HepG2 (cell line): Measurements from ENCODE around the gene SHISA7. TPM values are rescaled to one million over a fixed set of nuclear protein-coding genes. Genes with fewer than 3 reads are reported as not detected.

Experiments
- ATAC-seq: fragments of 200-7000 bp; cut with Tn5 transposase; 3 replicates; pipeline ENCODE4 v1.9.1; 2020; ENCODE audit warnings: mild to moderate bottlenecking, moderate library complexity
- BruUV-seq: library from RNA; stranded (reverse); fragments of 400-500 nt; replicated peaks from 2 replicates; lab custom pipeline; 2021; lab: Mats Ljungman, UMichigan
- CTCF ChIA-PET: fragments of 300-600 bp; formaldehyde crosslinking; extraction: SDS; loops from one replicate; lab custom pipeline; 2021; ENCODE audit warnings: low total read pairs, inconsistent platforms, low intra/inter-chr PET ratio; lab: Yijun Ruan, JAX
- POLR2A ChIA-PET: fragments of 350-600 bp; sonication (Branson Sonifier 250); formaldehyde crosslinking; loops from one replicate; lab custom pipeline; 2020; ENCODE audit warnings: antibody characterized with exemption, inconsistent platforms; lab: Yijun Ruan, JAX
- DNase-seq: peaks from one replicate; pipeline ENCODE4 v3.0.0-alpha.2; 2015; ENCODE audit warnings: low spot score
- FAIRE-seq: peaks from 3 replicates; lab custom pipeline; 2011; peaks lifted over from hg19 to GRCh38; lab: Jason Lieb, UNC
- H2AFZ ChIP-seq: one replicate; pipeline ENCODE4 v1.6.1; 2011; ENCODE audit warnings: low read length, inconsistent platforms
- H3K27ac ChIP-seq: fragments of 300-600 bp; 3 replicates; pipeline ENCODE4 v1.8.0; 2011; ENCODE audit warnings: mixed run types, mild to moderate bottlenecking, mixed read lengths, low read length, inconsistent platforms; ENCODE audit not compliant: insufficient read depth; ENCODE audit errors: extremely low read length
- H3K27me3 ChIP-seq, 2 experiments: fragments of 200-600 bp in 1 of 2; 2 replicates in 1 of 2; 3 replicates in 1 of 2; pipeline versions ENCODE4 v1.6.0 to v1.8.0; 2011; ENCODE audit warnings: low read length in 2 of 2, mild to moderate bottlenecking in 2 of 2, moderate library complexity in 2 of 2, inconsistent platforms in 1 of 2; ENCODE audit not compliant: insufficient read depth in 2 of 2, control insufficient read depth in 1 of 2
- H3K36me3 ChIP-seq, 2 experiments: fragments of 200-600 bp in 1 of 2; replicated peaks in 1 of 2; 2 replicates in 1 of 2; 3 replicates in 1 of 2; pipeline versions ENCODE4 v1.5.1 to v1.8.0; 2011; ENCODE audit warnings: low read length in 2 of 2, inconsistent platforms in 1 of 2; ENCODE audit not compliant: insufficient read depth in 2 of 2, control insufficient read depth in 1 of 2
- H3K4me1 ChIP-seq: 2 replicates; pipeline ENCODE4 v1.5.1; 2012; ENCODE audit warnings: low read length, inconsistent platforms; ENCODE audit not compliant: insufficient read depth
- H3K4me2 ChIP-seq: 2 replicates; pipeline ENCODE4 v1.6.0; 2011; ENCODE audit warnings: low read depth, low read length, inconsistent platforms
- H3K4me3 ChIP-seq, 3 experiments: fragments of 200-600 bp in 1 of 3; sonication (generic), shearing (Covaris generic) in 1 of 3; replicated peaks in 1 of 3; 2 replicates each; pipeline ENCODE4 v1.5.1; 2011 to 2016; ENCODE audit warnings: low read length in 3 of 3, inconsistent platforms in 2 of 3, low read depth in 2 of 3, mild to moderate bottlenecking in 2 of 3, control low read depth in 1 of 3, mixed read lengths in 1 of 3; ENCODE audit not compliant: insufficient read depth in 1 of 3
- H3K79me2 ChIP-seq: one replicate; pipeline ENCODE4 v1.6.1; 2011; ENCODE audit warnings: low read length, inconsistent platforms; ENCODE audit not compliant: insufficient read depth
- H3K9ac ChIP-seq: 2 replicates; pipeline ENCODE4 v1.6.0; 2011; ENCODE audit warnings: mild to moderate bottlenecking, low read depth, low read length, inconsistent platforms; ENCODE audit not compliant: insufficient read depth
- H3K9me3 ChIP-seq: 2 replicates; pipeline ENCODE4 v1.5.1; 2012; ENCODE audit warnings: mild to moderate bottlenecking, low read length
- H4K20me1 ChIP-seq: 2 replicates; pipeline ENCODE4 v1.6.0; 2011; ENCODE audit warnings: inconsistent platforms, mild to moderate bottlenecking, low read length, moderate library complexity; ENCODE audit not compliant: insufficient read depth
- ATF2 ChIP-seq: sonication (generic); formaldehyde crosslinking; IDR thresholded peaks from 2 replicates; pipeline ENCODE4 v1.4.0; 2020; ENCODE audit warnings: missing genetic modification reagents
- HNF4G ChIP-seq, 2 experiments: sonication (generic) in 1 of 2; formaldehyde crosslinking in 1 of 2; IDR thresholded peaks; 2 replicates each; pipeline versions ENCODE4 v1.4.0 to v1.6.1; 2011 to 2020; ENCODE audit warnings: borderline replicate concordance in 2 of 2, low read depth in 2 of 2, mild to moderate bottlenecking in 2 of 2, low read length in 1 of 2, missing genetic modification reagents in 1 of 2, moderate library complexity in 1 of 2
- KDM2A ChIP-seq: sonication (generic); formaldehyde crosslinking; IDR thresholded peaks from 2 replicates; pipeline ENCODE4 v1.4.0; 2020; ENCODE audit warnings: low read depth, missing genetic modification reagents, borderline replicate concordance
- KDM5A ChIP-seq: fragments of 200-600 bp; sonication (generic); IDR thresholded peaks from 2 replicates; pipeline ENCODE4 v1.7.0; 2018; ENCODE audit warnings: antibody characterized with exemption, mild to moderate bottlenecking, low read length, borderline replicate concordance
- MAX ChIP-seq: IDR thresholded peaks from 2 replicates; pipeline ENCODE4 v1.6.1; 2012; ENCODE audit warnings: inconsistent platforms
- MIXL1 ChIP-seq: IDR thresholded peaks from 2 replicates; pipeline ENCODE4 v1.6.1; 2016
- PAXIP1 ChIP-seq: sonication (generic); formaldehyde crosslinking; conservative IDR thresholded peaks from 2 replicates; pipeline ENCODE4 v1.4.0; 2020; ENCODE audit warnings: mild to moderate bottlenecking, missing genetic modification reagents, moderate library complexity
- SMAD1 ChIP-seq: sonication (generic); formaldehyde crosslinking; IDR thresholded peaks from 2 replicates; pipeline ENCODE4 v1.4.0; 2020; ENCODE audit warnings: missing genetic modification reagents, low read depth, mild to moderate bottlenecking, borderline replicate concordance
- TFE3 ChIP-seq: IDR thresholded peaks from 2 replicates; pipeline ENCODE4 v1.6.1; 2016
- TSC22D2 ChIP-seq: sonication (generic); formaldehyde crosslinking; IDR thresholded peaks from 2 replicates; pipeline ENCODE4 v1.5.1; 2020; ENCODE audit warnings: missing genetic modification reagents, mild to moderate bottlenecking, borderline replicate concordance
- ZBTB38 ChIP-seq: sonication (generic); formaldehyde crosslinking; IDR thresholded peaks from 2 replicates; pipeline ENCODE4 v1.5.1; 2020; ENCODE audit warnings: mild to moderate bottlenecking, missing genetic modification reagents
- ZMYM3 ChIP-seq: sonication (generic); formaldehyde crosslinking; IDR thresholded peaks from 2 replicates; pipeline ENCODE4 v1.5.1; 2020; ENCODE audit warnings: mild to moderate bottlenecking, missing genetic modification reagents
- ZNF205 ChIP-seq: IDR thresholded peaks from 2 replicates; pipeline ENCODE4 v1.6.1; 2018; ENCODE audit warnings: missing biosample characterization, missing genetic modification reagents
- ZNF24 ChIP-seq: fragments of 450-650 bp; IDR thresholded peaks from 2 replicates; pipeline ENCODE4 v1.6.1; 2017; ENCODE audit warnings: antibody characterized with exemption, mild to moderate bottlenecking
- ZNF263 ChIP-seq: sonication (generic); formaldehyde crosslinking; IDR thresholded peaks from 2 replicates; pipeline ENCODE4 v1.4.0; 2020; ENCODE audit warnings: missing genetic modification reagents
- ZNF30 ChIP-seq: sonication (generic); formaldehyde crosslinking; IDR thresholded peaks from 2 replicates; pipeline ENCODE4 v1.5.0; 2020; ENCODE audit warnings: mild to moderate bottlenecking, missing genetic modification reagents
- ZNF782 ChIP-seq: sonication (generic); formaldehyde crosslinking; IDR thresholded peaks from 2 replicates; pipeline ENCODE4 v1.4.0; 2020; ENCODE audit warnings: missing genetic modification reagents, mild to moderate bottlenecking, borderline replicate concordance
- WGBS: methylation state at CpG from one replicate; pipeline ENCODE4 v1.1.6; 2017; ENCODE audit warnings: low lambda C conversion rate; 5-methylcytosine and 5-hydroxymethylcytosine counted together
- in situ Hi-C: cut with HindIII; loops from 2 replicates; pipeline ENCODE4 v1.10.0; 2017; ENCODE audit warnings: low pct_unique_long_range_greater_than_20kb; ENCODE audit not compliant: extremely low pct_ligation_motif_present
- intact Hi-C: fragments of 100-400 bp; cut with micrococcal nuclease; formaldehyde crosslinking; loops from one replicate; pipeline ENCODE4 v1.10.0; 2022; ENCODE audit not compliant: unreplicated experiment
- polyA plus RNA-seq, 8 experiments: library from polyadenylated mRNA; depleted of rRNA in 3 of 8; stranded (reverse) in 7 of 8; unstranded in 1 of 8; fragments of >200 nt; fragmentation: Illumina TruSeq in 4 of 8; extraction: Trizol in 4 of 8; gene quantifications; 2 replicates each; pipeline versions ENCODE4 v1.2.1 to v1.2.3, GENCODE V29; 2011 to 2016; ENCODE audit warnings: low read depth in 4 of 8, missing spikeins in 1 of 8, mixed read lengths in 1 of 8; ENCODE audit not compliant: insufficient read depth in 1 of 8
- total RNA-seq, 5 experiments: library from RNA; depleted of rRNA; stranded (reverse); fragments of >200 nt; fragmentation: Illumina TruSeq; extraction: Trizol; gene quantifications; 2 replicates each; pipeline ENCODE4 v1.2.3, GENCODE V29; 2016; ENCODE audit warnings: low read depth in 1 of 5

The SHISA7 gene
- total and polyA plus RNA-seq, 2 of the 13 experiments (the other 11 are each of a cell fraction or from before 2014, with no cell fraction given): not detected

- ChIA-PET CTCF (no interaction called here), POLR2A (interaction anchor here (1.0 to 1.5 kb wide), 4 partner anchors 16 to 342 kb away, joined by 3 to 10 read pairs (median 4); partner anchors contain the start of genes PPP1R12C and ZNF628)
- H3K27me3 ChIP-seq: no peaks in the 10 kb centered on the region
- peak overlapping the region; percentile 93 for H3K27ac ChIP-seq
- TSS peak; percentile 79 for BruUV-seq
- under 1% methylated on average over 15 of the region's 16 CpGs for WGBS
- peak; percentile 84 for FAIRE-seq
- peak overlapping the region; percentile 63 for H3K9ac ChIP-seq
- no peaks in the 10 kb centered on the region for H3K9me3 ChIP-seq
- ATAC-seq: no peak
- H3K36me3 ChIP-seq: peaks cover 1 to 8% of the 10 kb centered on the region in 2 experiments; a peak in 4 of 5 replicates
- H2AFZ ChIP-seq: no peak overlapping the region
- no peaks in the 10 kb centered on the region; the same call in 1 of the 2 replicates for H4K20me1 ChIP-seq
- H3K79me2 ChIP-seq: peaks cover 20% of the 10 kb centered on the region
- peak; percentile 62 for DNase-seq
- intact Hi-C loops: no loop called here
- peak overlapping the region; percentile 56 to 78 (median 65) for H3K4me3 ChIP-seq
- peak overlapping the region; percentile 86 for H3K4me2 ChIP-seq
- H3K4me1 ChIP-seq: peaks cover 46% of the 10 kb centered on the region
- in situ Hi-C loops: no loop called here
- TF ChIP-seq PAXIP1 (CRISPR knock-in tag) (0 out of 2 replicates have a peak, but pooled peaks have one; percentile 12), KDM2A (CRISPR knock-in tag) (0 out of 2 replicates have a peak, but pooled peaks have one; percentile 24), ZNF205 (CRISPR knock-in tag) (0 out of 2 replicates have a peak, but pooled peaks have one; percentile 24), MIXL1 (CRISPR knock-in tag) (peak; percentile 46; the same call in 1 of the 2 replicates), ZMYM3 (CRISPR knock-in tag) (no peak), ZNF263 (CRISPR knock-in tag) (no peak), TSC22D2 (CRISPR knock-in tag) (no peak), KDM5A (peak; percentile 47; the same call in 1 of the 2 replicates), ZNF782 (CRISPR knock-in tag) (no peak), MAX (peak; percentile 13; the same call in 1 of the 2 replicates), ZBTB38 (CRISPR knock-in tag) (no peak), ATF2 (CRISPR knock-in tag) (0 out of 2 replicates have a peak, but pooled peaks have one; percentile 23), ZNF30 (CRISPR knock-in tag) (no peak), TFE3 (CRISPR knock-in tag) (no peak), ZNF24 (no peak), HNF4G (IDR thresholded peaks at IDR 0.05; ENCODE audit: borderline replicate concordance, low read depth, low read length) (peak; percentile 36), HNF4G (CRISPR knock-in tag; IDR thresholded peaks at IDR 0.05; ENCODE audit: borderline replicate concordance, low read depth) (no peak), SMAD1 (CRISPR knock-in tag) (no peak)
Observed at GRCh38 chr19:55459950-55460657, 17.0 kb upstream of the SHISA7 start.
